GM20431 (cell line): ENCODE results near the gene TMPRSS11A.

Experiments used
- in situ Hi-C: fragments of 300-500 bp; cut with MseI, MboI; formaldehyde crosslinking; loops from one replicate; pipeline ENCODE4 v1.15.0; 2020; ENCODE audit warnings: low sequenced_read_pairs; ENCODE audit not compliant: unreplicated experiment

The TMPRSS11A gene

GRCh38 chr4:67918428-67918827, 44.9 kb downstream of the TMPRSS11A start:
- in situ Hi-C loops = loop anchor here (25.0 kb wide), 1 partner anchor 381 kb away; the partner anchor contains the start of gene CENPC

DNA sequence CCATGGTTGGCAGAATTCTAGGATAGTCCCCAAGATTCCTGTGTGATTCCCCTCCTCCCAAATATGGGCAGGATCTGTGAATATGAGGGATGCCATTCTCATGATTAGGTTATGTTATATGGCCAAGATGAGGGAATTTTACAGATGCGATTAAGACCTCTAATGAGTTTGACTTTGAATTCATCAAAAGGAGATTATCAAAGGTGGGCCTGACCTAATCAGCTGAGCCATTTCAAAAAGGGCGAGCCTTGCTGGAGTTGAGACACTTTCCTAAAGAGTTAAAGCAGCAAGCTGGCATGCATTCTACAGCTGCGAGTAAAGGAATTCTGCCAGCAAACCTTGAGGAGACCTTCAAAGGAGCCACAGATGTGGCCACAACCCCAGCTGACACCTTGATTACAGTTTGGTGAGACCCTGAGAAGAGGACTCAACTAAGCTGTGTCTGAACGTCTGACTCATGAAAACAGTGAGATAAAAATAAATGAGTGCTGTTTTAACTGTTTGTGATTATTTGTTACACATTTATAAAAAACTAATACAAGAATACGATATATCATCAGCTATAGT, 47.8 kb downstream of the TMPRSS11A start:
- in situ Hi-C loops = loop anchor here (25.0 kb wide), 1 partner anchor 378 kb away; the partner anchor contains the start of gene CENPC

DNA sequence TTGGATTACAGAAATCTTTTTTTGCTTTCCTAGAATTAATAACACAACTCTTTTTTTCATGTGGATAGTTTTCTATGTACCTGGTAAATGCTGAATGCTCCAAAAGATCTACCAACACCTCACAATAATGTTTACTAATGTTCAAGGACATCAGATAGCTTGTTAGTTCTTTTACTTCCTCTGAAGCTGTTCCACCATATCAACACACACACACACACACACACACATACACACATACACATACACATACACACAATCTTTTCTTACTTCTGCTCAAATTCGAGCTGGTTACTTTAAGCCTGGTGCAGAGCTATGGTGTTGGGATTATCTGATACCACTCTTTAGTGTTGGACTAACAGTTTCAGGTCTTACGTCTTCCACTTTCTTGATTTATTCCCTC, 51.2 kb downstream of the TMPRSS11A start:
- in situ Hi-C loops = loop anchor here (25.0 kb wide), 1 partner anchor 375 kb away; the partner anchor contains the start of gene CENPC

- in situ Hi-C loops = loop anchor here (25.0 kb wide), 1 partner anchor 374 kb away; the partner anchor contains the start of gene CENPC
Measured at GRCh38 chr4:67911638-67912037, 51.7 kb downstream of the TMPRSS11A start.

GRCh38 chr4:67911141-67911540, 52.2 kb downstream of the TMPRSS11A start:
- in situ Hi-C loops = loop anchor here (25.0 kb wide), 1 partner anchor 374 kb away; the partner anchor contains the start of gene CENPC

GRCh38 chr4:67910585-67910905, 52.7 kb downstream of the TMPRSS11A start:
- in situ Hi-C loops = loop anchor here (25.0 kb wide), 1 partner anchor 373 kb away; the partner anchor contains the start of gene CENPC

DNA sequence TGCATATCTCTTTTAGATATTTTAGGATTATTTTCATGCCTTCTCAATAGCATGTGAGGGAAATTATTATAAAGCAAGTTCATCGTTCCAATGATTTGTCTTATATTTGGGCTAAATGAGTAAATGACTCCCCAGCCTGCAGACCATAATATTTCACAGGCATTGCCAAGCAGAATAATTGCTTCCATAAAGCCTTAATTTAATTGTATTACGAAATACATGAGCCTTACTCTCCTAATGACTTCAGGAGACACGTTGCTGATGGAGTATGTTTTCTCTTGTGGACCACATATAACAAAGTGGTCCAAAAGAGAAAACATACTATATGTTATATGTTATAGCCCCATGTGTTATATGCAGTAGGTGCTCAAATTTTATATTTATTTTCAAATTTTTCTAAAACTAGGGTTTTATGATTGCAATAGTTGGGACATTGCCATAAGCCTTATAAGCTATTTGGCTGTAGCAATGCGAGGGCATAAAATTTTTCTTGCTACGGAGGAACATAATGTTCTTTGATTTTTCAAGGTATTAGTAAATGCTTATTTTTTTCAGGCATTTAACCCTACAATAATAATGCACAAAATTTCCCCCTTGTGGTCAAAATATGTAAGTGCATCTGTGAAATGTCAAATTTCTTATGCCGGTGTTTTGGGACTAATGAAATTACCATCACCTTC, 53.2 kb downstream of the TMPRSS11A start:
- in situ Hi-C loops = loop anchor here (25.0 kb wide), 1 partner anchor 373 kb away; the partner anchor contains the start of gene CENPC

DNA sequence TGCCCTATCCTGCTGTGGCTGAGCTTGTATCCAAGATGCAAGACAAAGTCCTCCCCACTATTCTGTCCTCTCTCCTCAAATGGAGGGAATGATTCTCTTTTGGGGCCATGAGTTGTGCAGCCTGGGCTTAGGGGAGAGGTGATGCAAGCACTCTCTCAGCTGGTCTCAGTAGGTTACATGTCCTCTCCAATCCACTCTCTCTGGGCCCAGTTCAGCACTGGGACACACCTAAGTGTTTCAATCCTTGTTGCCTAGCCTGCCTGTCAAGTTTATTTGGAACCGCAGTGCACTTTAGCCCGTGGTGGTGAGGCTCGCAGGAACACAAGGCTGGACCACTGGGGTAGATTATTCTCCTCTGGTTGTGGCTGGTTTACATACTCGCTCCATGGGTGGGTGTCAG, 55.6 kb downstream of the TMPRSS11A start:
- in situ Hi-C loops = loop anchor here (25.0 kb wide), 1 partner anchor 370 kb away; the partner anchor contains the start of gene CENPC

DNA sequence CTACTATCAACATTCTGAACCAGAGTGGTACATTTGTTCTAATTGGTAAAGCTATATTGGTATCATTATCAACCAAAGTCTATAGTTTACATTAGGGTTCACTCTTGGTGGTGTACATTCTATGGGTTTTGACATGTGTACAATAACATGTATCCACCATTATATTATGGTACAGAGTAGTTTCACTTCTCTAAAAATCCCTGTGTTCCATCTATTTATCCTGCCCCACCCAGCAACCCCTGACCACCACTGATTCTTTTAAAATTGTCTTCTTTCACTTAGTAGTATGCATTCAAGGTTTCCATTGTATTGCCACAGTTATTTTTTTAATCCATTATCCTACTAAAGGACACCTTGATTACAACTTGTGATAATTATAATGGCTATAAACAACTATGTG, 64.2 kb downstream of the TMPRSS11A start:
- in situ Hi-C loops = no loop called here

- in situ Hi-C loops = no loop called here
Measured at GRCh38 chr4:67897686-67898085, 65.6 kb downstream of the TMPRSS11A start.

DNA sequence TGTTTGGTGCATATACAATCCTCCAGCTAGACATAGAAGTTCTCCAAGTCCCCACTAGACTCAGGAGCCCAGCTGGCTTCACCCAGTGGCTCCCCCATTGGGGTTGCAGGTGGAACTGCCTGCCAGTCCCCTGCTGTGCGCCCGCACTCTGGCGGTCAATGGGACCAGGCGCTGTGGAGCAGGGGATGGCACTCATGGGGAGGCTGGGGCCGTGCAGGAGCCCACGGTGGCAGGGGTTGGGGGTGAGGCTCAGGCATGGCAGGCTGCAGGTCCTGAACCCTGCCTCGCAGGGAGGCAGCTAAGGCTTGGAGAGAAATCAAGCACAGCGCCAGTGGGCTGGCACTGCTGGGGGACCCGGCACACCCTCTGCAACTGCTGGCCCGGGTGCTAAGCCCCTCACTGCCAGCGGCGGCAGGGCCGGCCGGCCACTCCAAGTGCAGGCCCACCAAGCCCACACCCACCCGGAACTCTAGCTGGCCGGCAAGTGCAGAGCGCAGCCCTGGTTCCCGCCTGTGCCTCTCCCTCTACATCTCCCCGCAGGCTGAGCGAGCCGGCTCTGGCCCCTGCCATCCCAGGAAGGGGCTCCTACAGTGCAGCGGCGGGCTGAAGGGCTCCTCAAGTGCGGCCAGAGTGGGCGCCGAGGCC, 66.8 kb downstream of the TMPRSS11A start:
- in situ Hi-C loops = no loop called here

GRCh38 chr4:67894659-67895058, 68.6 kb downstream of the TMPRSS11A start:
- in situ Hi-C loops = no loop called here

GRCh38 chr4:67892905-67893304, 70.4 kb downstream of the TMPRSS11A start:
- in situ Hi-C loops = no loop called here

DNA sequence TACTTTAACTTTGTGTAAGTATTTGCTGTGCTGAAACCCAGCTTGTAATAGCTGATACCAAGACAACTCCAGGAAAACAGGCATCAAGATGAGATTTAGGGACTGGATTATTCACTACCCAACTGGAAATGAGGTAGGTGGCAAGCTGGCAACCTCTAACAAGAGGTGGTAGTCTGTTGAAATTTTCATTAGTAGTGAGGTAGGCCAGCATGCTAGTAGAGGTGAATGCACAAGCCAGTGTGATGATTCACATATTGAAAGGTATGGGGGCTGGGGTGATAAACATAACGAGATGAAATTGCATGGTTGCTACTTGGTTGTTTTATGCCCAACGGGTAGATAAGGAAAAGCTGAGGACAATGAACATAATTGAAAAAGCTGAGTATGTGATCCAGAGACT, 71.0 kb downstream of the TMPRSS11A start:
- in situ Hi-C loops = no loop called here

DNA sequence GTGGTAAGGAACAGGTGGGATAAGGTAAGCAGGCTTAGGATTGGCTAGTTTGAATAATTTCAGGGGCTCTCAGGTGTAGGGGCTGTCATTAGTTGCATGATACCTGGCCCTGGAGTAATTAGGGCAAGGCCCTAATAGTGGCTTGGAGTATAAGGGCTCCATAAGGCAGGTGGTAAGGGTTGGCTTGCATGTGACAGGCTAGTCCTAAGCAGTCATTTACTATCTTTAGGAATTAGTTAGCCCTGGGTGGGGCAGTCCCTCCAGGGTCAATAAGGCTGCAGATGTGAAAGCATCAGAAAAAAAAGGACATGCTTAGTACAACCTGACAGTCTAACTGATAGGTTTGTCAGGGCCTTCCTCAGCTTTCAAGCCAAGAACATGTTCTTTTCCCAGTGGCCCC, 71.6 kb downstream of the TMPRSS11A start:
- in situ Hi-C loops = no loop called here

DNA sequence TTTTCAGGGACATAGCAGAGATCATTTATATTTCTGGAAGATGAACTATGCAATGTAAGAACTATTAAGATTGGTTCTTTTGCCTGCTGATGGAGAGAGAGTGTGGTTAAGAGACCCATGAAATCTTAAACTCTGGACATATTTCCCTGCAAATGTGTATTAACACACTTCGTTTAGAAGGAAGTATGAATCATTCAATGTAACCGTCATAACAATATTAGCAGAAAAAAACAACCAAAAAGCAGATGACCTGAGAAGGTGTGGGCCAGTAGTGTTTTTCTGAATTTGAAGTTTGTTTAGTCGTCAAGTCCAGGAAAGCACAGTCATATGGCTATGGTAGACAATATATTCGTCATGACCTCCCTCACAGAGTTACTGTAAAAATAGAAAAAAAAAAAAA, 77.0 kb downstream of the TMPRSS11A start:
- in situ Hi-C loops = no loop called here

- in situ Hi-C loops = no loop called here
Measured at GRCh38 chr4:67885762-67886161, 77.5 kb downstream of the TMPRSS11A start.

- in situ Hi-C loops = no loop called here
Measured at GRCh38 chr4:67884701-67885100, 78.6 kb downstream of the TMPRSS11A start.

GRCh38 chr4:67883902-67884301, 79.4 kb downstream of the TMPRSS11A start, which contains the start of gene TMPRSS11D:
Gene TMPRSS11D (minus strand): TSS chr4:67884002. CDS start chr4:67883933, 69 bp downstream.
- in situ Hi-C loops = no loop called here

- in situ Hi-C loops = no loop called here
Measured at GRCh38 chr4:67883458-67883857, 79.8 kb downstream of the TMPRSS11A start.
